Pancreas (tissue), 10 donors: ENCODE data around the gene HADHA. TPM values are rescaled to one million over a fixed set of nuclear protein-coding genes. Genes with fewer than 3 reads are reported as not detected.
"Not testable (repeated sequence)": the region's sequence is repeated elsewhere in the genome, so short reads cannot be mapped to it uniquely, and the experiment has no call there.

Experiments used
- ATAC-seq, 4 donors: fragments of 200-7000 bp; cut with Tn5 transposase; one replicate each; pipeline versions ENCODE4 v1.8.0 to v1.9.1; 2020; ENCODE audit warnings: mild to moderate bottlenecking in 4 of 4, moderate library complexity in 4 of 4
- DNase-seq, 6 donors: peaks; one replicate each; pipeline ENCODE4 v3.0.0-alpha.2; 2020
- FAIRE-seq: peaks from 2 replicates; lab custom pipeline; 2012; peaks lifted over from hg19 to GRCh38; lab: Jason Lieb, UNC
- H3K27ac ChIP-seq, 4 donors: fragments of 200-600 bp; sonication (generic); 1 replicate in 3 of 4; 2 replicates in 1 of 4; pipeline versions ENCODE4 v1.5.0 to v1.8.0; 2020
- H3K27me3 ChIP-seq, 4 donors: fragments of 200-600 bp; one replicate each; pipeline ENCODE4 v1.8.0; 2021
- H3K36me3 ChIP-seq, 3 donors: fragments of 200-600 bp; sonication (generic) in 1 of 3; one replicate each; pipeline versions ENCODE4 v1.5.0 to v1.8.0; 2020 to 2021
- H3K4me1 ChIP-seq, 3 donors: fragments of 200-600 bp; one replicate each; pipeline ENCODE4 v1.8.0; 2021
- H3K4me3 ChIP-seq, 4 donors: fragments of 200-600 bp; sonication (generic) in 2 of 4; one replicate each; pipeline versions ENCODE4 v1.5.0 to v1.8.0; 2020 to 2021
- H3K9me3 ChIP-seq, 4 donors: fragments of 200-600 bp; one replicate each; pipeline ENCODE4 v1.8.0; 2021
- WGBS, 2 donors: extraction: QIAGEN DNeasy Blood & Tissue Kit; methylation state at CpG; one replicate each; pipeline ENCODE4 v1.1.7; 2013; 5-methylcytosine and 5-hydroxymethylcytosine counted together
- intact Hi-C, 3 donors: fragments of 100-400 bp; cut with DNase I; formaldehyde crosslinking; loops; one replicate each; pipeline versions ENCODE4 v1.11.1 to v1.14.2; 2022
- polyA plus RNA-seq, 2 donors: library from polyadenylated mRNA; stranded (reverse); fragments of 200-250 nt; gene quantifications; one replicate each; pipeline ENCODE4 v1.2.3, GENCODE V29; 2013
- total RNA-seq, 6 donors: library from RNA; stranded (reverse); fragmentation: NEBNext Ultra II Directional in 4 of 6; extraction: Animal tissue kit (Norgen Biotek cat#: 25700) in 4 of 6; gene quantifications; one replicate each; pipeline versions ENCODE4 v1.2.1 to v1.2.4, GENCODE V29; 2021 to 2023
- TF ChIP-seq, protein P1 (sequence below), 4 donors: fragments of 200-600 bp; sonication (generic) in 3 of 4; IDR thresholded peaks; one replicate each; pipeline versions ENCODE4 v1.5.0 to v1.8.0; 2021; ENCODE audit warnings: antibody characterized with exemption in 4 of 4
- donor health status: healthy with polysubstance abuse.
- donor health status: DM: no; HTN: no; CAD: no; lungs with moderate emphysema.
- donor health status: DM: no; HTN: no; CAD: no.
- donor health status: control.
- donor health status: control.
- donor health status: Bipolar disorder and iron deficiency.
- donor health status: DM: yes; HTN: yes; CAD: no.
- donor health status: DM: no; HTN: no; CAD: no.
- donor health status: DM: no; HTN: no; CAD: no.
- donor health status: DM: yes; HTN: yes; CAD: no.

The HADHA gene
- total and polyA plus RNA-seq, 8 donors, result 32.1 to 89.6 (median 67.6) TPM

DNA sequence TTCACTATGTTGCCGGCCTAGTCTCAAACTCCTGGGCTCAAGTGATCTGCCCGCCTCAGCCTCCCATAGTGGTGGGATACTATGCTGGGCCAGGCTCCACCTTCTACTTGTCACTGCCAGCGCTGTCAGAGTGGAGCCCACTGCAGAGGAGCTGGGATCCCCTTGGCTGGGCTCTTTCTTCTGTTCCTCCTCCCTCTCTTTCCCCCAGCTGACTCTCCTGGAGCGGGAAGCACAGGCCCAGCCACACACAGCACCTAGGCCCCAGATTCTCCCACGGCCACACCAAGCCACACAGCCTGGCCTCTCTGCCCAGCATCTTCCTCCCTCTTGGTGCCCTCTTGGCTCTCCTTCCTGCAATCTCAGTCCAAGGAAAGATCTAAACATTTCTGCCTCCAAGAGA lies 75.2 kb downstream of the HADHA start:
- Histone ChIP-seq H3K4me3 (no peak overlapping the region), H3K27ac (no peak overlapping the region), H3K4me1 (peaks cover 0 to 6% (median 4%) of the 10 kb centered on the region in 3 donors), H3K36me3 (no peaks in the 10 kb centered on the region), H3K9me3 (no peaks in the 10 kb centered on the region), H3K27me3 (no peaks in the 10 kb centered on the region)
- 88 to 91% methylated on average over 5 of the region's 5 CpGs for WGBS, 2 donors
- TF ChIP-seq, protein P1, sequence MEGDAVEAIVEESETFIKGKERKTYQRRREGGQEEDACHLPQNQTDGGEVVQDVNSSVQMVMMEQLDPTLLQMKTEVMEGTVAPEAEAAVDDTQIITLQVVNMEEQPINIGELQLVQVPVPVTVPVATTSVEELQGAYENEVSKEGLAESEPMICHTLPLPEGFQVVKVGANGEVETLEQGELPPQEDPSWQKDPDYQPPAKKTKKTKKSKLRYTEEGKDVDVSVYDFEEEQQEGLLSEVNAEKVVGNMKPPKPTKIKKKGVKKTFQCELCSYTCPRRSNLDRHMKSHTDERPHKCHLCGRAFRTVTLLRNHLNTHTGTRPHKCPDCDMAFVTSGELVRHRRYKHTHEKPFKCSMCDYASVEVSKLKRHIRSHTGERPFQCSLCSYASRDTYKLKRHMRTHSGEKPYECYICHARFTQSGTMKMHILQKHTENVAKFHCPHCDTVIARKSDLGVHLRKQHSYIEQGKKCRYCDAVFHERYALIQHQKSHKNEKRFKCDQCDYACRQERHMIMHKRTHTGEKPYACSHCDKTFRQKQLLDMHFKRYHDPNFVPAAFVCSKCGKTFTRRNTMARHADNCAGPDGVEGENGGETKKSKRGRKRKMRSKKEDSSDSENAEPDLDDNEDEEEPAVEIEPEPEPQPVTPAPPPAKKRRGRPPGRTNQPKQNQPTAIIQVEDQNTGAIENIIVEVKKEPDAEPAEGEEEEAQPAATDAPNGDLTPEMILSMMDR (IDR thresholded peaks at IDR 0.05), result no peak
- no peak for FAIRE-seq
- intact Hi-C loops, result no loop called here
- no peak for ATAC-seq
- no peak for DNase-seq

DNA sequence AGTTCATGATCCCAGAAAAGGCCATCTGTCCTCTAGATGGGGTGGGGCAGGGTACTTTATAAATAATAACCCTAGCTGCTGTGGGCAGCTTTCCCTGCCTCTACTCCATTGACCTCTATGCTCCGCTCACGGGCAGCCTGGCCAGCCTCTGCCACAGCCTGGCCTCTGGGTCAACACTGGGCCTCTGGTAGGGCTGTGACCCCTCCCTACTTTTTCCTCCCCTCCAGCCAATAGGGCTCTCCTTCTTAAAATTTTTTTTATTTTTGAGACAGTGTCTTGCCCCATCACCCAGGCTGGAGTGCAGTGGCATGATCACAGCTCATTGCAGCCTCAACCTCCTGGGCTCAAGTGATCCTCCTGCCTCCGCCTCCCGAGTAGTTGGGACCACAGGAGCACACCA lies 75.6 kb downstream of the HADHA start:
- Histone ChIP-seq H3K36me3 (no peaks in the 10 kb centered on the region), H3K27me3 (no peaks in the 10 kb centered on the region), H3K4me3 (no peak overlapping the region), H3K4me1 (peaks cover 0 to 6% (median 4%) of the 10 kb centered on the region in 3 donors), H3K27ac (no peak overlapping the region), H3K9me3 (no peaks in the 10 kb centered on the region)
- no peak for DNase-seq
- TF ChIP-seq, protein P1 (IDR thresholded peaks at IDR 0.05), result no peak
- no peak for FAIRE-seq
- no peak for ATAC-seq
- intact Hi-C loops, result no loop called here
- 91 to 94% methylated on average over 4 of the region's 4 CpGs for WGBS, 2 donors

DNA sequence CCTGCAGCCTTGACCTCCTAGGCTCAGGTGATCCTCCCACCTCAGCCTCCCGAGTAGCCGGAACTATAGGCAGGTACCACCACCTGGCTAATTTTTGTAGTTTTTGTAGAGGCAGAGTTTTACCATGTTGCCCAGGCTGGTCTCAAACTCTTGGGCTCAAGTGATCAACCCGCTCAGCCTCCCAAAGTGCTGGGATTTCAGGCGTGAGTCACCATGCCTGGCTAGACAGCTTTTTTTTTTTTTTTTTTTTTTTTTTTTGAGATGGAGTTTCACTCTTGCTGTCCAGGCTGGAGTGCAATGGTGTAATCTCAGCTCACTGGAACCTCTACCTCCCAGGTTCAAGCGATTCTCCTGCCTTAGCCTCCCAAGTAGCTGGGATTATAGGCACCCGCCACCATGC lies 77.9 kb downstream of the HADHA start:
- H3K27me3 ChIP-seq, H3K9me3 ChIP-seq, DNase-seq, ATAC-seq, H3K36me3 ChIP-seq, FAIRE-seq, intact Hi-C loops, H3K4me1 ChIP-seq, H3K4me3 ChIP-seq, H3K27ac ChIP-seq: not testable (repeated sequence)
- WGBS, 2 donors, result 91% methylated on average over 6 of the region's 6 CpGs

DNA sequence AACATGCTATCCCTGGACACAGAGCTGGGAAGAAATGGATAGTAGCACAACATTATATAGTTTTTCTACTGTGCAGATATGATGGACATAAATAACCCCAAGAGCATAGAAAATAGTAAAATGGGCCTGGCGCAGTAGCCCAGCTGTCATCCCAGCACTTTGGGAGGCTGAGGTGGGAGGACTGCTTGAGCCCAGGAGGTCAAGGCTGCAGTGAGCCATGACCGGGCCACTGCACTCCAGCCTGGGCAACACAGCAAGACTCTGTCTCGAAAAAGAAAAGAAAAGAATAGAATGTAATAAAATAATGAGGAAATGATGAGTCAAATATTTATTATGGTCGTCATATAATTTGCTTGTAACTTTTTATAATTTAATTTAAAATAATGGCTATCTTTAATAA lies 79.0 kb downstream of the HADHA start:
- H3K9me3 ChIP-seq, result no peaks in the 10 kb centered on the region
- no peak overlapping the region for H3K4me3 ChIP-seq
- DNase-seq (no peak), ATAC-seq (no peak), FAIRE-seq (no peak)
- intact Hi-C loops, result no loop called here
- WGBS, 2 donors, result 83 to 93% methylated on average over 4 of the region's 4 CpGs
- TF ChIP-seq, protein P1 (IDR thresholded peaks at IDR 0.05), result no peak
- H3K4me1 ChIP-seq, result no peaks in the 10 kb centered on the region
- no peak overlapping the region for H3K27ac ChIP-seq
- no peaks in the 10 kb centered on the region for H3K27me3 ChIP-seq
- no peaks in the 10 kb centered on the region for H3K36me3 ChIP-seq

DNA sequence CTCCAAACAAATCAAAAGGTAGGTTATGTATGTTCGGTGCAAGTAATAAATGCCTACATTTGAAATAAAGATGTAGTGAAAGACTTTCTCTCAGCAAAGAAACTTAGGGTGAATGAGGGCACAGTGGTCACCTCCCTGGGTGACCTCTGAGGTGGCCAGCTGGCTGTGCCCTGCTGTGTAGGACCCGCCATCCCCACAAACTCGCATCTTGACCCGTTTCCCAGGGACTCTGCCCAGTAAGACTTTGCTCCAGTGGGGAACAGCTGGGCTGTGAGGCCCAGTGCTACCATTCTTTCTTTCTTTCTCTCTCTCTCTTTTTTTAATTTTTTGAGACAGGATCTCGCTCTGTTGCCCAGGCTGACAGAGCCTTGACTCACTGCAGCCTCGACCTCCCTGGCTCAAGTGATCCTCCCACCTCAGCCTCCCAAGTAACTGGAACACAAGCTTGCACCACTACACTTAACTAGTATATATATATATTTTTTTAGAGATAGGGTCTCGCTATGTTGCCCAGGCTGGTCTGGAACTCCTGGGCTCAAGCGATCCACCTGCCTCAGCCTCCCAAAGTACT lies 79.7 kb downstream of the HADHA start:
- intact Hi-C loops, result no loop called here
- TF ChIP-seq, protein P1 (IDR thresholded peaks at IDR 0.05), result no peak
- no peak for ATAC-seq
- FAIRE-seq, result no peak
- Histone ChIP-seq H3K9me3 (no peaks in the 10 kb centered on the region), H3K36me3 (no peaks in the 10 kb centered on the region), H3K4me1 (no peaks in the 10 kb centered on the region), H3K27me3 (no peaks in the 10 kb centered on the region), H3K4me3 (no peak overlapping the region), H3K27ac (no peak overlapping the region)
- 84% methylated on average over 8 of the region's 8 CpGs for WGBS, 2 donors
- DNase-seq, result no peak
